ENCODE results near the gene PARD3.
A peak's percentile ranks its signal among the peaks of the same experiment; 100 is the strongest.

Gene PARD3

GRCh38 chr10:34098821-34099567 is 716.1 kb downstream of the PARD3 start:
- Histone ChIP-seq H3K27ac (ENCODE audit: poor library complexity, severe bottlenecking) (no peak overlapping the region), H3K36me3 (ENCODE audit: low read depth) (no peaks in the 10 kb centered on the region), H3K27me3 (ENCODE audit: insufficient read depth, poor library complexity, severe bottlenecking) (no peaks in the 10 kb centered on the region), H3K9me3 (ENCODE audit: severe bottlenecking) (peaks cover 2% of the 10 kb centered on the region), H3K4me3 (ENCODE audit: severe bottlenecking) (no peak overlapping the region), H3K4me1 (ENCODE audit: insufficient read depth, poor library complexity, severe bottlenecking) (no peaks in the 10 kb centered on the region)
- no peak for DNase-seq (ENCODE audit: low spot score)
- ATAC-seq (ENCODE audit: low read depth) = no peak
- TF ChIP-seq CTCF (IDR thresholded peaks at IDR 0.05; ENCODE audit: poor library complexity, severe bottlenecking) = no peak

- Histone ChIP-seq H3K27me3 (ENCODE audit: insufficient read depth, poor library complexity, severe bottlenecking) (no peaks in the 10 kb centered on the region), H3K4me1 (ENCODE audit: insufficient read depth, poor library complexity, severe bottlenecking) (no peaks in the 10 kb centered on the region), H3K9me3 (ENCODE audit: severe bottlenecking) (peaks cover 2% of the 10 kb centered on the region), H3K36me3 (ENCODE audit: low read depth) (no peaks in the 10 kb centered on the region), H3K4me3 (ENCODE audit: severe bottlenecking) (no peak overlapping the region), H3K27ac (ENCODE audit: poor library complexity, severe bottlenecking) (no peak overlapping the region)
- no peak for ATAC-seq (ENCODE audit: low read depth)
- TF ChIP-seq CTCF (IDR thresholded peaks at IDR 0.05; ENCODE audit: poor library complexity, severe bottlenecking) = no peak
- no peak for DNase-seq (ENCODE audit: low spot score)
Measured at GRCh38 chr10:34097682-34098081, 717.4 kb downstream of the PARD3 start.

- no peak overlapping the region for H3K4me3 ChIP-seq (ENCODE audit: severe bottlenecking)
- no peaks in the 10 kb centered on the region for H3K4me1 ChIP-seq (ENCODE audit: insufficient read depth, poor library complexity, severe bottlenecking)
- H3K9me3 ChIP-seq (ENCODE audit: severe bottlenecking) = peaks cover 2% of the 10 kb centered on the region
- no peak for DNase-seq (ENCODE audit: low spot score)
- H3K27me3 ChIP-seq (ENCODE audit: insufficient read depth, poor library complexity, severe bottlenecking) = no peaks in the 10 kb centered on the region
- no peak for ATAC-seq (ENCODE audit: low read depth)
- no peak overlapping the region for H3K27ac ChIP-seq (ENCODE audit: poor library complexity, severe bottlenecking)
- no peak for TF ChIP-seq CTCF (IDR thresholded peaks at IDR 0.05; ENCODE audit: poor library complexity, severe bottlenecking)
- H3K36me3 ChIP-seq (ENCODE audit: low read depth) = no peaks in the 10 kb centered on the region
Measured at GRCh38 chr10:34094961-34095360, 720.1 kb downstream of the PARD3 start.

DNA sequence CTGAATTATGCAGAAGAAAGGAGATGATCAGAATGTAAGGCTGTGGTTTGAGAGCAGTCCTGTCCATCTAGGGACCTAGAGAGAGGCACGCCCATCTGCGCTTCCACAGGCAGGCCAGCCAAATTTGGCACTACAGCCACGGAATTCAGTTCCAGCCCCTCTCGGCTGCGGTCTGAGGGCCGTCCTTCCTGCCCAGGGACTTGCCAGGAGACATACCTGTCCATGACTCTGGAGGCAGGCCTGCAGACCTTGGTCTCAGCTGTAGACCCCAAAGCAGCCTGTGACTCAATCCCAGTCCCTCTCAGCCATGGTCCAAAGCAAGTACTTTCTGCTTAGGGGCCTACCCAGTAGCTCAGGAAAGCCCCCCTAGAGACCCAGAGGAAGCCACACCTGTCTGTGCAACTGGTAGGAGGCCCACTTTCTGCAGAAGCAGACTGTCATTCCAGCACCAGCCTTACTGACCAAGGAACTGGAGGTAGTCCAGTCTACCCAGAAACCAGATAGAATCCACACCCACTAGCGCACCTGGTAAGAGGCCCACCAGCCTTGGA is 720.9 kb downstream of the PARD3 start:
- H3K4me1 ChIP-seq (ENCODE audit: insufficient read depth, poor library complexity, severe bottlenecking) = no peaks in the 10 kb centered on the region
- no peak for ATAC-seq (ENCODE audit: low read depth)
- H3K27ac ChIP-seq (ENCODE audit: poor library complexity, severe bottlenecking) = no peak overlapping the region
- no peak for DNase-seq (ENCODE audit: low spot score)
- no peaks in the 10 kb centered on the region for H3K27me3 ChIP-seq (ENCODE audit: insufficient read depth, poor library complexity, severe bottlenecking)
- H3K4me3 ChIP-seq (ENCODE audit: severe bottlenecking) = no peak overlapping the region
- no peaks in the 10 kb centered on the region for H3K36me3 ChIP-seq (ENCODE audit: low read depth)
- peaks cover 2% of the 10 kb centered on the region for H3K9me3 ChIP-seq (ENCODE audit: severe bottlenecking)
- TF ChIP-seq CTCF (IDR thresholded peaks at IDR 0.05; ENCODE audit: poor library complexity, severe bottlenecking) = no peak

- Histone ChIP-seq H3K27me3 (ENCODE audit: insufficient read depth, poor library complexity, severe bottlenecking) (no peaks in the 10 kb centered on the region), H3K4me3 (ENCODE audit: severe bottlenecking) (no peak overlapping the region), H3K9me3 (ENCODE audit: severe bottlenecking) (peaks cover 2% of the 10 kb centered on the region), H3K27ac (ENCODE audit: poor library complexity, severe bottlenecking) (no peak overlapping the region), H3K4me1 (ENCODE audit: insufficient read depth, poor library complexity, severe bottlenecking) (no peaks in the 10 kb centered on the region), H3K36me3 (ENCODE audit: low read depth) (no peaks in the 10 kb centered on the region)
- DNase-seq (ENCODE audit: low spot score) (no peak), ATAC-seq (ENCODE audit: low read depth) (peak; percentile 23; the same call in 1 of the 3 replicates)
- no peak for TF ChIP-seq CTCF (IDR thresholded peaks at IDR 0.05; ENCODE audit: poor library complexity, severe bottlenecking)
Measured at GRCh38 chr10:34092891-34093290, 722.2 kb downstream of the PARD3 start.
